Right renal pelvis (tissue), 4 donors: ENCODE measurements around the gene MAGT1. TPM values are rescaled to one million over a fixed set of nuclear protein-coding genes. Genes with fewer than 3 reads are reported as not detected.
"Not testable (repeated sequence)": the region's sequence is repeated elsewhere in the genome, so short reads cannot be mapped to it uniquely, and the experiment has no call there.

ENCODE experiments used
- DNase-seq, 4 donors: peaks; one replicate each; pipeline ENCODE4 v3.0.0-alpha.2; 2013; ENCODE audit warnings: low read depth in 4 of 4, low spot score in 3 of 4, missing footprints in 1 of 4
- polyA plus RNA-seq, 4 donors: library from polyadenylated mRNA; unstranded; fragments of 120-200 nt; gene quantifications; one replicate each; pipeline ENCODE4 v1.2.1, GENCODE V29; 2013; ENCODE audit not compliant: insufficient read length in 4 of 4

MAGT1 gene
- 100 to 1,000 TPM in 3 of 4 donors, 10 to 100 TPM in 1; 88.5 to 104 (median 102) TPM for polyA plus RNA-seq

GRCh38 chrX:77894921-77895886 is at the start of gene MAGT1:
Gene MAGT1, minus strand, starts transcription at chrX:77895435. Its CDS starts 25 bp downstream, at chrX:77895410.
- DNase-seq = peak; percentile 83 to 93 (median 89)

DNA sequence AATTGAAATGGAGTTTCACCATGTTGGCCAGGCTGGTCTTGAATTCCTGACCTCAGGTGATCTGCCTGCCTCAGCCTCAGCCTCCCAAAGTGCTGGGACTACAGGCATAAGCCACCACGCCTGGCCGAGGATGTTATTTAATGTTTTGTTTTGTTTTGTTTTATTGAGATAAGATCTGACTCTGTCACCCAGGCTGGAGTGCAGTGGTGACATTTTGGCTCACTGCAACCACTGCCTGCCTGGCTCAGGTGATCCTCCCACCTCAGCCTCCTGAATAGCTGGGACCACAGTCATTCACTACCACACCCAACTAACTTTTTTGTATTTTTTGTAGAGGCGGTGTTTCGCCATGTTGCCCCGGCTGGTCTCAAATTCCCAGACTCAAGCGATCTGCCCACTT is 49.8 kb upstream of the MAGT1 start:
- not testable (repeated sequence) for DNase-seq

DNA sequence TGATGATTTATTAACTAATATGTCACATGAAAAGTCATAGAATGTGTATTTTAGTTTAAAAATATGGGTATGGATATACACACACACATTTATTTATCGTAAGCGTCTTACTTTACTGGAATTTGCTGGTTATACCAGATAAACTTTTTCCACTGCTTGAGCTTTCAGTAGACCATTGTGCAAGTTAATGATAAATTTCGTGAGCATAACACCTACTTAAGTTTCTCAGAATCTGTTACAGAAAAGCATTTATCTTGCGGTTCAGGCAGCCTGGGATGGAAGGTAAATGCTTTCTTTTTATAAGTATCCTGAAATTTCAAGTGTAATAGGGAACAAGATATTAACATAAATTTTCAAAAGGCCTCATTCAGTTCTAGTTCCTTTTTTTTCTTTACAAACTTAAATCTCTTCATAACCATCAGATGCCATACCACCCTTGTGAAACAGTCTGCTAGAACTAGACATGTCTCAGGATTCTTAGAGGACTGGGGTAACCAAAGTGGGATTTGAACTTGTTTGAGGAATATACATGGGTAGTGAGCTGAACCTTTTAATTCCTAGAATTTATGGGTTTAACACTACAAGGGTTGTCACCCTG is 42.9 kb upstream of the MAGT1 start:
- no peak for DNase-seq

DNA sequence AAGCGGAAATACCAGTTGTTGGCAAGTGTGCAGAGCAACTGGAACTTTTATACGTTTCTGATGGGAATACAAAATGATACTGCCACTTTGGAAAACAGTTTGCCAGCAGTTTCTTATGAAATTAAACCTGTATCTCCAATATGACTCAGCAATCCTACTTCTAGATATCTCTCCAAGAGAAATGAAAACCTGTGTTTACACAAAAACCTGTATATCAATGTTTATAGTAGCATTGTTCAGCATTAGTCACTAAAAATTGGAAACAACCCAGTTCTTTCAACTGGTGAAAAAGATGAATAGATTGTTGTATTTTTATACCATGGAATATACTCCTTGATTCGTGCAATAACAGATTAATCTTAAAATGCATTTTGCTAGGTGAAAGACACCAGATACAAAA is 42.1 kb upstream of the MAGT1 start:
- DNase-seq = no peak

GRCh38 chrX:77936299-77936698 is 41.1 kb upstream of the MAGT1 start:
- no peak for DNase-seq

- no peak for DNase-seq
These were observed 40.7 kb upstream of the MAGT1 start for GRCh38 chrX:77935886-77936285.

DNA sequence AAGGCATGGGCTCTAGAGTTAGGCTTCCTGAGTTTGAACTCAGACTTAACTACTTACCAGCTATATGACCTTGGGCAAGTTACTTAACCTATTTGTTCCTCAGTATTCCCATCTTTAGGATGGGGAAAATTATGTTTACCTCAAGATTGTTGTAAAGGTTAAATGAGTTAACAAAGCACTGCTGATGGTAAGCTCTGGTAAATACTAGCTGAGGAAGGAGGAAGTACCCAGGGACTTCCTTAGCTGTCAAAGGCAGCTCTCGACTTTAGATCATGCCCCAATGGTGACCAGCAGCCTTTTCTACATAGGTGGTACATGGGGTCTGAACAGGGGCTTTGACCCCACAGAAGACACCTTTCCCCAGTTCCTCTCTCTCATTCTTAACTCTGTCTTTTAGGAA is 35.3 kb upstream of the MAGT1 start:
- DNase-seq = no peak

GRCh38 chrX:77925764-77926163 is 30.5 kb upstream of the MAGT1 start:
- no peak for DNase-seq

GRCh38 chrX:77924320-77924859 is 29.2 kb upstream of the MAGT1 start:
- DNase-seq = no peak

DNA sequence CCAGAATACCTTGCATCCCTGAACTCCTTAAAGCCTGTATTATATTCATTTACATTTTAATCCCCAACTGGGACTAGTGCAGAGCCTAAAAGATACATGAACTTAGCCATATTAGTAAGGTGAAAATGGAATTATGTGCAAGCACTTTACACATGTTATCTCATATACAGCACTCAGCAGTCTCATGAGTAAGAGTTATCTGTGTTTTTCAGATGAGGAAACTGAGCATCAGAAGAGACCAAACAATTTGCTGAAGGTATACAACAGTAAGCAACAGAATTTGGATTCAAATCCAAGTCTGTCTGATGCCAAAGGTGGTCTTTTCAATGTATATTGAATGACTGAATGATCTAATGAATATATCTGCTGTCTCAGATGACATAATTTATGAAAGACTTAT is 27.6 kb upstream of the MAGT1 start:
- DNase-seq = no peak

- DNase-seq = not testable (repeated sequence)
These were observed 24.1 kb upstream of the MAGT1 start for GRCh38 chrX:77919370-77919769.

DNA sequence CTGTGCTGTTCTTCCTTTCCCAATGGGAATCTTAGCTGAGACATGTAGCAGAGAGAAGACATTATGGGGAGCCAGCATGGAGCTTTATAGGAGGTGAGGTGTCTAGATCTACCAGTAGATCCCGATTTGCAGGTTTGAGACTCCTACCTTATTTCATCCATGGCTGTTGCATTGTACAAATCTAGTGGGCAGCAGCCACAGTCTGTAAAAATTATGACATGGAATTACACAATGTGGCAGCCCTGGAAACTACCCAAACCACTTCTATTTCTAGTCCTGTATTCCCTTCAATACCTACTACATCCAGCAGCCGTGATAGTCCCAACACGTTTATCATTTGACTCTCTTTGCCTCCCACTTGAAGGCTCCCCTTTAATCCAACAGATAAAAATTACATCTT is 23.3 kb upstream of the MAGT1 start:
- DNase-seq = no peak

- no peak for DNase-seq
These were observed 22.2 kb upstream of the MAGT1 start for GRCh38 chrX:77917294-77917933.

DNA sequence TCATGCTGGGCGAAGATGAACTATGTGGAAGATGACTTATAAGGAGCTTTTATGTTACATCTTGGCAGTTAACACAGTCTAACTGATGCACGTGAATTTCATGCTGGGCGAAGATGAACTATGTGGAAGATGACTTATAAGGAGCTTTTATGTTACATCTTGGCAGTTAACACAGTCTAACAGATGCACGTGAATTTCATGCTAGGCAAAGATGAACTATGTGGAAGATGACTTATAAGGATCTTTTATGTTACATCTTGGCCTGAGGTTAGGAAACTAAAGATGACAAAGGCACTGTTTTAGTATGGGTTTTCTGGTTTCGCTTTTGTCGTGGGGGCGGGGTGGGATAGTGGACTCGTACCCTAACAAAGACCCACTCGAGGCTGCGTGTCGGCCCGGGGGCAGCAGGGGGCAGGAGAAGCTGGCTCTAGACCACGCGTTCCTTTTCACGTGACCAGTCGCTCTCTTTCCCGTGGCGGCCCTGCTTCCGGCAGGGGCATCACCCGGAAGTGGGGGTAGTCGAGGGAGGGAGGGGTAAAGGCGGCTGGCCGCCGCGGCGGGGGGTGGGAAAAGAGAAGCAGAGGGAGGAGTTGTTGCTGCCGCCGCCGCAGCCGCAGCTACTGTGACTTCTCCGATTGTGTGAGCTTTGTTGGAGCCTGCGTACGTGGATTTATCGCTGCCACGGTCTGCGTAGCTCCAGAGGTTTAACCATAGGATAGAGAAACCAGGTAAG is 15.0 kb upstream of the MAGT1 start, which contains the start of gene ATP7A:
Gene ATP7A (plus strand): TSS at position 586 of the 733 bp plus-strand sequence. CDS start 60,949 bp downstream, outside the sequence.
- DNase-seq = peak in 3 of 4 donors; percentile 56 to 69 (median 63)

GRCh38 chrX:77901506-77901905 is 6.3 kb upstream of the MAGT1 start:
- DNase-seq = no peak

- DNase-seq = no peak
These were observed 5.5 kb upstream of the MAGT1 start for GRCh38 chrX:77900688-77901087.

DNA sequence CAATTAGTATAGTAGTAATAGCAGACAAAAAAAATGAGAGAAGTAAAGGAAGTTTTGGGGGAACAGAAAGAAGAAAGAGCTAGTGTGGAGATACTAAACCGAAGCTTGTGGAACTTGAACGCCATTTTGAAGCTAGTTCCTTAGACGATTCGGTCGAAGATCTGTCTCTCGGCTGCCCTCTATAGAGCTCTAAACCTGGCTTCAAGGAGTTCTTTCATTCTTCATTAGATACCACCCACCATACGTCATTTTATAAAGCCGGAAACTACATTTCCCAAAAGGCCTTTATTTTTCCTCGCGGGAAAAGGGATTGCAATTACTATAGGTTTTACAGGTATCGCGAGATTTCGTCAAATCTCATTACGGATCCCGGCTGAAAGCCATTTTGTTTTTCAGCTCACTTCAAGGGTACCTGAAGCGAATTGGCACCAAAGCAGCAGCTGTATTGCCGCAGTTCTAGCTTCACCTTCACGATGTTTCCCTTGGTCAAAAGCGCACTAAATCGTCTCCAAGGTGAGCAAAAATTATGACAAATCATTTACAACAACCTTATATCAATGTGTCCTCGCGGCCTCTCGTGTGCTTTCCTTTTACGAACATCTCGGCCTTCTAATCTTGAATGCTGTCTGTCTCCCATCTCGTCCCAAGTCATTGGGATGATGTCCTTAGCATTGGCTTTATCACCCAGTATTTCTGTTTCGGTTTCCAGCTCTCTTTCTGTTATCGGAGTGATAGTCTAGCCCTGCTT is 4.0 kb upstream of the MAGT1 start, which contains the start of gene COX7B:
Gene COX7B (plus strand): TSS at position 388 of the 748 bp plus-strand sequence. CDS start 86 bp downstream, at position 474.
- peak; percentile 81 to 94 (median 90) for DNase-seq

GRCh38 chrX:77893713-77894112 is 1.5 kb downstream of the MAGT1 start:
- no peak for DNase-seq

GRCh38 chrX:77892887-77893286 is 2.3 kb downstream of the MAGT1 start:
- no peak for DNase-seq
